T follicular helper cell (primary cell): ENCODE measurements around the gene C14orf119.

ENCODE experiments used
- DNase-seq: peaks from one replicate; pipeline ENCODE4 v3.0.0-alpha.2; 2020; ENCODE audit warnings: low read depth

The C14orf119 gene

DNA sequence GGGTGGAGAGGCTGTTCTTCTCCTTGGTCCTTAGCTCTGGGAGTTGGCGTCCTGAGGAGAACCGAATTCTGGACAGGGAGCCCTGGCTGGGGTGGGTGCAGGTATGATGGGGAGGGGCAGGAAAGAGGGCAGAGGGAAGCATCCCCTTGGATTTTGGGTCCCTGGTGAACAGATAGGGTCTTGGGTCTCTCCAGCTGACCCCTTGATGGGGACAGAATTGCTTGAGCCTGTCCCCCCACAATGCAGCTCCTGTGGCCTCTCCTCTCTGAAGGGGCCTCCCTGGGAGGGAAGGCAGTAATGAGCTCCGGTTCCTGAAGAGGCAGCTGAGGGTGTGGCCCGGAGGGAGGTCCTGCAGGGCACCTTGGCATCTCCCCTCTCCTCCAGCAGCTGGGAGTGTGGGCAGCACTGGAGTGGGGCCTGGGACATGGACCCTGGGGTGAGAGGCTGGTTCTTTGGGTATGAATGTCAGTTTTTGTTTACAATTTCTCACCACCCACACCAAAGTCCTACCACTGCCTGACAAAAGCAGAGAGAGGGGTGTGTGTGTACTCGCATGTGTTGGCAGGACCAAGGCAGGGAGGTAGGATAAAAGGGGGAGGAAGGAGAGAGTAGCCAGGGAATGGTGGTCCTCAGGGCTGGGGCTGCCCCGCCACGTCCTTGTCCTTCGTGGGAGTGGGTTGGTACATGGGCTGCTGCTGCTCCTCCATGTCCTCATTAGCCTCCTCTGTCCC, 31.4 kb downstream of the C14orf119 start:
- DNase-seq = no peak

GRCh38 chr14:23127861-23128260, 32.6 kb downstream of the C14orf119 start:
- no peak for DNase-seq

GRCh38 chr14:23128969-23129758, 33.9 kb downstream of the C14orf119 start:
- no peak for DNase-seq

- no peak for DNase-seq
Measured at GRCh38 chr14:23129759-23130316, 34.5 kb downstream of the C14orf119 start.

- no peak for DNase-seq
Measured at GRCh38 chr14:23130871-23131270, 35.6 kb downstream of the C14orf119 start.

- DNase-seq = no peak
Measured at GRCh38 chr14:23131482-23131881, 36.2 kb downstream of the C14orf119 start.

- no peak for DNase-seq
Measured at GRCh38 chr14:23132970-23133369, 37.7 kb downstream of the C14orf119 start.

GRCh38 chr14:23136566-23137133, 41.3 kb downstream of the C14orf119 start:
- no peak for DNase-seq

DNA sequence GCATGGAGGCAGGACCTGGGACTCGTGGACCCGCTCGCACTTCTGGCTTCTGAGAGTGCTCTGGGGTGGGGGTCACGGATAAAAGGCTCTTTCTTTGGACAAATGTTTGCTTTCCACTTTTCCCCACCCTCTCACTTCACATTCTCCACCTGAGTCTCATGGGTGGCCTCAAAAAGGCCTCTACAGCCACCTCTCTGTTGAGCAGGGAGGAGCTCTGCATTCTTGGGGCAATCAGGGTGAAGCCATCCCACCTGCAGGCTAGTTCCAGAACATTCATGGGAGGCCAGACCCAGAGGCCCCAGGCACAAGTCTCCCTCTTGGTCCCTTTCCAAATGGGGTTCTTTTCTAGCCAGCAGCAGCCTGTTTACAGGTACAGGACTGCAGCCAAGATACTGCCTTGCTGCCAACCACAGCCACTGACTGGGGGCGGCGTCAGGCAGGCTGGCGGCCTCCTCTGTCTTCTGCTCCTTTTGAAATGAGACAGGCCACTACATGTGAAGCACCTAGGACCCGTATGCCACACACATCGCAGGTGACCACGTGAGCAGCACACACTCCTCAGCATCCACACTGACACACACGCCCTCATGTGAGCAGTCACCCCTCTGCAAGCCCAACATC, 42.0 kb downstream of the C14orf119 start:
- DNase-seq = no peak

- no peak for DNase-seq
Measured at GRCh38 chr14:23137813-23138535, 42.7 kb downstream of the C14orf119 start.

GRCh38 chr14:23139874-23140273, 44.6 kb downstream of the C14orf119 start:
- no peak for DNase-seq

GRCh38 chr14:23140371-23140770, 45.1 kb downstream of the C14orf119 start:
- DNase-seq = no peak

DNA sequence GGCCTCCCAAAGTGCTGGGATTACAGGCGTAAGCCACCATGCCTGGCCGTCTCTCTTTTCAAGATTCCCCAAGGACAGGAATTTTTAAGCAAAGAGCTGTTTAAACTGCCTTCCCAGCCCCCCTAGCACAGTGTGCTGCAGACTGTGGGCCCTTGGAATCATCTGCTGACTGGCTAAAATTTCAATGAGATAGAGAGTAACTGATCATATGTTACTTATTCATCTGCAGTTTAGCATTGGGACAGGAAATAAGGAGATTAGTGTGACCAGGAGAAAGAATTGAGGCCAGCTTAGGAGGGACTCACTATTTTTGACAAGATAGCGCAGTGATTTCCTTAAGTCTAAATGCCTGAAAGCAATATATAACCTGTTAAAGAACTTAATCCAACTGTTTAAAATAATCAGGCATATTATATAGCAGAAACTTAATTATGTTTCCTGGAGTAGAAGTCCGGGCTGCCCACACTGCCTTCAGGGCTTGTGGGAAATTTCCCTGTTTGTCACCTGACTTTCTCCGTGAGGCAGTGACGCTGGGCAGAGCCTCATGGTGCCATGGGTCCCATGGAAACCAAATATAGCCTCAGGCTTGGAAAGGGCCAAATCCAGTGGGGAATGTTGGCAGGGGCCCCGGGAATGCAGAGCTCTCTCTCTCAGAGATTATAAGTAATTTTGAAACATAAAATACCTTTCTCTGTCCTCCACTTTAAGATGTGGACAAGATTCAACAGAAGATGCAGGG, 46.6 kb downstream of the C14orf119 start:
- no peak for DNase-seq

DNA sequence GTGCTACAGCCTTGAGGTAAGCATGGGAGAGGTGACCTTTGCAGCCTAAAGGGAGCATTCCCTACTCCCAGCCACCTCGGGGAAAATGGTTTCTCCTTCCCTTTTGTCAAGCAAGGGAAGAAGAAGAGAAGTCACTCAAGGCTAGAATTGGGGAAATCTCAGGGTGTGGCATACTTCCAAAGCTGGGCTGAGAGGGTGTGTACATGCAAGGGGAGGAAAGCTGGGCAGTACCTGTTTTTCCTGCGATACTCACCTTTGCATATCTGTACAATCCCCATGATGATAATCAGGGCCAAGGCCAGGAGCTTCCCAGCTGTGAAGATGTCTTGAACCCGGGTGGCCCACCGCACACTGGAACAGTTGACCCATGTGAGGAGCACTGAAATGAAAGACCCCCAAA, 47.5 kb downstream of the C14orf119 start:
- DNase-seq = no peak

- no peak for DNase-seq
Measured at GRCh38 chr14:23143911-23144310, 48.6 kb downstream of the C14orf119 start.

GRCh38 chr14:23145794-23146350, 50.6 kb downstream of the C14orf119 start:
- DNase-seq = no peak

- no peak for DNase-seq
Measured at GRCh38 chr14:23146351-23146910, 51.1 kb downstream of the C14orf119 start.

DNA sequence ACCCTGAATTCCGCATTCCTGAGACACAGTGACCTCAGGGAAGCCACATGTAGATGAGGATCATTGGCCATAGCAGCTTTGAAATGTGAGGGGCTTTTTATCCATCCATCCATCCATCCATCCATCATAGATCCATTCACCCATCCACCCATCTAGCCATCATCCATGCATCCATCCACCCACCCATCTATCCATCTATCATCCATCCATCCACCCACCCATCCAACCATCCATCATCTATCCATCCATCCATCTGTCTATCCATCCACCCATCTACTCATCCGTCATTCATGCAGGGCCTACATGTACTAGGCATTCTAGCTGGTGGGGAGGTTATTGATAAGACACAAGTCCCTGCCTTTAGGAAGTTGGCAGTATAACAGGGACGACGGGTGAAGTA, 51.7 kb downstream of the C14orf119 start:
- no peak for DNase-seq

- DNase-seq = no peak
Measured at GRCh38 chr14:23147676-23148075, 52.4 kb downstream of the C14orf119 start.

DNA sequence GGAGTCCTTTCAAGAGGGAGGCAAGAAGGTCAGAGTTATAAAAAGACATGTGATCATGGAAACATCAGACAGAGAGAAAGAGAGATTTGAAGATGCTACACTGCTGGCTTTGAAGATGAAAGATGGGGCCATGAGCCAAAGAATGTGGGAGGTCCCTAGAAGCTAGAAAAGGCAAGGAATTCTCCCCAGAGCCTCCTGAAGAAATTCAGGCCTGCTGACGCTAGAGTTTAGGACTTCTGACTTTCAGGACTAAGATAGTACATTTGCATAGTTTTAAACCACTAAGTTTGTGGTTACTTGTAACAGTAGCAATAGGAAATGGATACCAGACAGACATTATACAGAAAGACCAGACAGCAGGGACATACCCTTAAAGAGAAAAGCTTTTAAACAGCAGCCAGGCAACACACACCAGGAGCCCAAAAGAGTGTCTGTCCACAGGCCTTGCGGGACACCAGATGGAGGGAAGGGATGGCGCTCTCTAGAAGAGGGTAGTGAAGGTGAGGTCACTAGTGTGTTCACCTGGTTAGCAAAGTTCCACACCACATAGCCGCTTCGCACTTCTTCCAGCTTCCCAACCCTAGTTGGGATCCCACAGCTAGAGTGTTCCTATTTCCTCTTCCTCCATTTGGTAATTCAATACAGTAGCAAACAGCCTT, 53.4 kb downstream of the C14orf119 start:
- no peak for DNase-seq
